HAP-1 (cell line): ENCODE results near the gene POU5F1.

Experiments used
- DNase-seq, 2 experiments: peaks; one replicate each; pipeline ENCODE4 v3.0.0-alpha.2; 2016 to 2020; ENCODE audit warnings: low spot score in 2 of 2
- H3K27me3 ChIP-seq: fragments of 250-450 bp; sonication (Bioruptor Pico); 2 replicates; pipeline ENCODE4 v1.5.1; 2020; ENCODE audit warnings: low read depth, mild to moderate bottlenecking, moderate library complexity
- H3K36me3 ChIP-seq: fragments of 250-450 bp; sonication (Bioruptor Pico); replicated peaks from 2 replicates; pipeline ENCODE4 v1.5.1; 2020; ENCODE audit warnings: mild to moderate bottlenecking
- H3K4me1 ChIP-seq: fragments of 250-450 bp; sonication (Bioruptor Pico); 2 replicates; pipeline ENCODE4 v1.5.1; 2020; ENCODE audit warnings: mild to moderate bottlenecking
- H3K4me3 ChIP-seq: fragments of 250-450 bp; sonication (Bioruptor Pico); 2 replicates; pipeline ENCODE4 v1.5.1; 2020; ENCODE audit warnings: mild to moderate bottlenecking, moderate library complexity
- H3K9me3 ChIP-seq: fragments of 250-450 bp; sonication (Bioruptor Pico); 2 replicates; pipeline ENCODE4 v1.5.1; 2020; ENCODE audit warnings: mild to moderate bottlenecking, moderate library complexity
- in situ Hi-C: fragments of 300-500 bp; cut with MboI; formaldehyde crosslinking; loops from 3 replicates; pipeline ENCODE4 v1.14.3; 2020; ENCODE audit warnings: low sequenced_read_pairs, inconsistent platforms, mixed read lengths

POU5F1 gene

GRCh38 chr6:31156641-31157040, 13.8 kb downstream of the POU5F1 start:
- H3K36me3 ChIP-seq: peaks cover 37% of the 10 kb centered on the region

GRCh38 chr6:31154436-31154835, 16.0 kb downstream of the POU5F1 start:
- in situ Hi-C loops: no loop called here

More at GRCh38 chr6:31156641-31157040, 13.8 kb downstream of the POU5F1 start:
- no peaks in the 10 kb centered on the region for H3K27me3 ChIP-seq
- no peak overlapping the region for H3K4me3 ChIP-seq
- in situ Hi-C loops: no loop called here
- H3K9me3 ChIP-seq: no peaks in the 10 kb centered on the region
- H3K4me1 ChIP-seq: peaks cover 11% of the 10 kb centered on the region
- DNase-seq: no peak

GRCh38 chr6:31152781-31153180, 17.7 kb downstream of the POU5F1 start:
- Histone ChIP-seq H3K36me3 (peaks cover 35% of the 10 kb centered on the region), H3K4me3 (no peak overlapping the region), H3K9me3 (no peaks in the 10 kb centered on the region), H3K4me1 (peaks cover 5% of the 10 kb centered on the region), H3K27me3 (no peaks in the 10 kb centered on the region)
- in situ Hi-C loops: no loop called here
- no peak for DNase-seq

More at GRCh38 chr6:31154436-31154835, 16.0 kb downstream of the POU5F1 start:
- Histone ChIP-seq H3K4me1 (peaks cover 5% of the 10 kb centered on the region), H3K9me3 (no peaks in the 10 kb centered on the region), H3K4me3 (no peak overlapping the region), H3K27me3 (no peaks in the 10 kb centered on the region), H3K36me3 (peaks cover 35% of the 10 kb centered on the region)
- DNase-seq: no peak

GRCh38 chr6:31149827-31150447, 20.5 kb downstream of the POU5F1 start:
- Histone ChIP-seq H3K36me3 (peaks cover 19% of the 10 kb centered on the region), H3K4me3 (no peak overlapping the region), H3K4me1 (no peaks in the 10 kb centered on the region), H3K27me3 (no peaks in the 10 kb centered on the region), H3K9me3 (no peaks in the 10 kb centered on the region)
- no peak for DNase-seq
- in situ Hi-C loops: no loop called here

GRCh38 chr6:31145386-31145785, 25.1 kb downstream of the POU5F1 start:
- no peaks in the 10 kb centered on the region for H3K9me3 ChIP-seq
- no peaks in the 10 kb centered on the region for H3K27me3 ChIP-seq
- in situ Hi-C loops: no loop called here
- H3K4me1 ChIP-seq: no peaks in the 10 kb centered on the region
- no peak for DNase-seq
- H3K4me3 ChIP-seq: no peak overlapping the region
- peaks cover 25% of the 10 kb centered on the region for H3K36me3 ChIP-seq

GRCh38 chr6:31144970-31145340, 25.5 kb downstream of the POU5F1 start:
- H3K4me1 ChIP-seq: no peaks in the 10 kb centered on the region
- H3K36me3 ChIP-seq: peaks cover 21% of the 10 kb centered on the region
- H3K4me3 ChIP-seq: no peak overlapping the region
- in situ Hi-C loops: no loop called here
- H3K9me3 ChIP-seq: no peaks in the 10 kb centered on the region
- no peak for DNase-seq
- no peaks in the 10 kb centered on the region for H3K27me3 ChIP-seq

- no peaks in the 10 kb centered on the region for H3K9me3 ChIP-seq
- no peaks in the 10 kb centered on the region for H3K4me1 ChIP-seq
- H3K4me3 ChIP-seq: no peak overlapping the region
- H3K27me3 ChIP-seq: no peaks in the 10 kb centered on the region
- in situ Hi-C loops: no loop called here
- peaks cover 16% of the 10 kb centered on the region for H3K36me3 ChIP-seq
- DNase-seq: no peak
Observed at GRCh38 chr6:31144296-31144969, 26.0 kb downstream of the POU5F1 start.

- no peaks in the 10 kb centered on the region for H3K9me3 ChIP-seq
- H3K27me3 ChIP-seq: no peaks in the 10 kb centered on the region
- peaks cover 16% of the 10 kb centered on the region for H3K36me3 ChIP-seq
- no peak overlapping the region for H3K4me3 ChIP-seq
- H3K4me1 ChIP-seq: no peaks in the 10 kb centered on the region
- in situ Hi-C loops: no loop called here
- no peak for DNase-seq
Observed at GRCh38 chr6:31143148-31143547, 27.3 kb downstream of the POU5F1 start.

GRCh38 chr6:31142361-31142761, 28.1 kb downstream of the POU5F1 start:
- Histone ChIP-seq H3K9me3 (no peaks in the 10 kb centered on the region), H3K36me3 (peaks cover 16% of the 10 kb centered on the region), H3K27me3 (no peaks in the 10 kb centered on the region), H3K4me3 (no peak overlapping the region), H3K4me1 (peaks cover 3% of the 10 kb centered on the region)
- in situ Hi-C loops: no loop called here
- peak in 1 of 2 experiments; percentile 46 for DNase-seq

- Histone ChIP-seq H3K27me3 (no peaks in the 10 kb centered on the region), H3K4me3 (no peak overlapping the region), H3K4me1 (peaks cover 3% of the 10 kb centered on the region), H3K36me3 (peaks cover 16% of the 10 kb centered on the region), H3K9me3 (no peaks in the 10 kb centered on the region)
- no peak for DNase-seq
- in situ Hi-C loops: no loop called here
Observed at GRCh38 chr6:31140643-31141042, 29.8 kb downstream of the POU5F1 start.

GRCh38 chr6:31139599-31139998, 30.9 kb downstream of the POU5F1 start:
- in situ Hi-C loops: loop anchor here (5.0 kb wide), 2 partner anchors 53 to 228 kb away; no protein-coding TSS in a partner anchor
- DNase-seq: no peak

GRCh38 chr6:31138982-31139381, 31.5 kb downstream of the POU5F1 start, which contains the start of gene PSORS1C2:
Gene PSORS1C2, minus strand, starts transcription at chr6:31139066. Its CDS starts 40 bp downstream, at chr6:31139026.
- in situ Hi-C loops: loop anchor here (5.0 kb wide), 2 partner anchors 53 to 228 kb away; no protein-coding TSS in a partner anchor
- Histone ChIP-seq H3K27me3 (no peaks in the 10 kb centered on the region), H3K9me3 (no peaks in the 10 kb centered on the region), H3K36me3 (peaks cover 13% of the 10 kb centered on the region), H3K4me1 (peaks cover 3% of the 10 kb centered on the region), H3K4me3 (no peak within 1 kb of the TSS)
- DNase-seq: no peak

More at GRCh38 chr6:31139599-31139998, 30.9 kb downstream of the POU5F1 start:
- no peaks in the 10 kb centered on the region for H3K9me3 ChIP-seq
- no peaks in the 10 kb centered on the region for H3K27me3 ChIP-seq
- H3K4me1 ChIP-seq: peaks cover 3% of the 10 kb centered on the region
- H3K4me3 ChIP-seq: no peak overlapping the region
- peaks cover 16% of the 10 kb centered on the region for H3K36me3 ChIP-seq

- H3K36me3 ChIP-seq: no peaks in the 10 kb centered on the region
- in situ Hi-C loops: loop anchor here (5.0 kb wide), 2 partner anchors 57 to 232 kb away; no protein-coding TSS in a partner anchor
Observed at GRCh38 chr6:31135710-31136109, 34.8 kb downstream of the POU5F1 start.

GRCh38 chr6:31132806-31133205, 37.7 kb downstream of the POU5F1 start:
- Histone ChIP-seq H3K4me1 (peaks cover 10% of the 10 kb centered on the region), H3K4me3 (no peak overlapping the region), H3K36me3 (no peaks in the 10 kb centered on the region), H3K9me3 (no peaks in the 10 kb centered on the region), H3K27me3 (no peaks in the 10 kb centered on the region)
- DNase-seq: no peak
- in situ Hi-C loops: no loop called here

More at GRCh38 chr6:31135710-31136109, 34.8 kb downstream of the POU5F1 start:
- no peak overlapping the region for H3K4me3 ChIP-seq
- peaks cover 10% of the 10 kb centered on the region for H3K4me1 ChIP-seq
- no peak for DNase-seq
- no peaks in the 10 kb centered on the region for H3K9me3 ChIP-seq
- H3K27me3 ChIP-seq: no peaks in the 10 kb centered on the region
